HG03460 (cell line): ENCODE results near the gene PHOX2B.
"Not testable (repeated sequence)": the region's sequence is repeated elsewhere in the genome, so short reads cannot be mapped to it uniquely, and the experiment has no call there.

Source experiments
- ATAC-seq: cut with Tn5 transposase; IDR thresholded peaks from one replicate; pipeline ENCODE4 v1.9.1; 2021; ENCODE audit not compliant: unreplicated experiment

The PHOX2B gene

DNA sequence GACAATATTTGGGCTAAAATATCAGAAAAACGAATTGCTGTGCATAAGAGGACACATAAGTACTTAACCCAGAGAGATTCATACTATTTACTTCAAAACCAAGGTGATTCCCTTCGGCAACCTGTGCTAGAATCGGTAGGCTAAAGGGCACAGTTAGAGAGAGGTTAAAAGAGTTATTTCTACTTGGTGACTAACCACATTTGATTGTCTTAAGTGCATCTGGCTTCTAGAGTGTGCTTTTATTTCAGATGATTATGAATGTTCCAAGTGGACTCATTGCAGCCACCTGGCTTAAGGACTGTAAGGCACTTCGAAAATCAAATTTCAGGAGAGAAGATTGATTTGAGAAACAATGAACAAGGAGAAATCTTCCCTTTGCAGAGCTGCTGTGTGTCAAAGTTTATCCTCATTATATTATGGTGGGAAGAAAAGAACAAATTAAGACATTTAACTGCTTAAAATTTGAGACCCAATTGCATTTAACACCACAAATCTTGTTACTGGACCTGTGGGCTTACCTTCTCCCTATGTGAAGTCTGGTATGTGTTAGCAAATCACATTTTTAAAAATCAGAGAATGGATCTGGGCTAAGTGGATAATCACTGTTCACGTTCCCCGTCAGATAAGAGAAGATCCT is 34.0 kb downstream of the PHOX2B start:
- ATAC-seq: no peak

DNA sequence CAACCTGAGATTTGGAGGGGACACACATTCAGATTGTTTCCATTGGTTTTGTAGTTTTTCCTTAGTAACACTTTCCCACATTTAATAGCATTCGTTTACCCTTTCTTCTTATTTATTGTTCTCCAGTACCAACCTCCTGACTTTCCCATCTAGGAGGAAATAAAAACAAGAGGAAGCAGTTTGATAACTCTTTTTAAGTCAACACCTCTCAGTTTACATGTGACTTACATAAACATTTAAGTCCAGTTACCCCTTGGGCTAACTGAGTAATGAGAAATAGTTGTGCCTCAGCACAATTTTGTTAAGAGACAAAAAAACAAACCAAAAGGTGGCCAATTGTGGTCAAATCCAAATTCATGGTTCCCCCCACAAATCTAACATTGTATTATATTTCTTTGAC is 34.8 kb downstream of the PHOX2B start:
- no peak for ATAC-seq

DNA sequence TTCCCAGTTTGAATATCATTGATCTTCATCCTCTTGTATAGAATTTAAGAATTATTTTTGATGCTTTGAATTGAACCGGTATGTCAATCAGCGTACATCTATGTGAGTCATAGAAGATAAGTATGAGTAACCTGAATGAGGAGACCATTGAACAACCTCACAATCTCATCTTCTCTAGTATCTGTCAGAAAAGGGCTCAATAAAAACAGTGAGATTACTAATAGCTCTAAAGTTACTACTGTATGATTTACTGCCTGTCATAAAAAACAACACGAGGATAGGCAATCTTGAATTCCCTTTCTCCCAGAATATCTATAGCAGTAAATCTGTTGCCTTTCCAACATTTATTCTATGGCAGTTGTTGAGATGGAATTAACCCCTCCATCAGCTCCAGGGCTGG is 36.1 kb downstream of the PHOX2B start:
- no peak for ATAC-seq

DNA sequence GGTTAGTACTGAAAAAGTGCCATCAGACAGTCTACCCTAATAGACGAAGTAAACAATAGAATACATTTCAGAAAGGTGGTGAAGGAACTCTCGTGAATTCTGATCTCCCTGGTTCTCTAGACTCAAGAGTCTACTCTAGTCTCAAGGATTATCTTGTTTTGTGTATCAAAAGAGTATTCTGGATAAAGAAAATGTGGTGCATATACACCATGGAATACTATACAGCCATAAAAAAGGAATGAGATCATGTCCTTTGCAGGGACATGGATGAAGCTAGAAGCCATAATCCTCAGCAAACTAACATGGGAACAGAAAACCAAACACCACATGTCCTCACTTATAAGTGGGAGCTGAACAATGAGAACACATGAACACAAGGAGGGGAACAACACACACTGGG is 36.9 kb downstream of the PHOX2B start:
- not testable (repeated sequence) for ATAC-seq

DNA sequence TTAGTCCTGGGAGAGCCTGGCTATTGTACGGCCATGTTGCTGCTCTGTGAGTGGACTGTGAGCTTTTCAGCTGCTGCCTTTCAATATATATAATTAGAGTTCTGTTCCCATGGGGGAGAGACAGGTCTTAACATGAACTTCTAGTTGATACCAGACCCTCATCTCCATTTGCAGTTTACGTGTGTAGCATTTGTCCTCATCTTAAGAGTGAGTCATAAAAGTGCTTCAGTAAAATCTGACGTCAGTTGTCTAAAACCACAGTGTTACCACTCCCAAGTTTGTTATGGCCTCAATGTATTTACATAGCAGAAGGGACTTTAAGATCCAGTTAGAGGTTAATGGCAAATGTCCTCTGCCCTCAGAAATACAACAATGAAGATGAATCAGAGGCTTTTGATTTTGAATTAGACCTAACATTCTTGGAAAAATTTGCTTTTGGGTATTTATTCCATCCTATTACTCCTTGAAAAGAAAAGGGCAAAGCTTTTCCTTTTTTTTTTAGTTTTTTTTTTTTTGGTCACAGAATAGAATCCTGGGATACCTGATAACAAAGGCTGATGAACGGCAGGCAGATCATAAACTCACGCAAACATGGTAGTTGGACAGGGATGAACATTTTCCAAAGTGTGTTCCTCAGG is 38.6 kb downstream of the PHOX2B start:
- no peak for ATAC-seq

DNA sequence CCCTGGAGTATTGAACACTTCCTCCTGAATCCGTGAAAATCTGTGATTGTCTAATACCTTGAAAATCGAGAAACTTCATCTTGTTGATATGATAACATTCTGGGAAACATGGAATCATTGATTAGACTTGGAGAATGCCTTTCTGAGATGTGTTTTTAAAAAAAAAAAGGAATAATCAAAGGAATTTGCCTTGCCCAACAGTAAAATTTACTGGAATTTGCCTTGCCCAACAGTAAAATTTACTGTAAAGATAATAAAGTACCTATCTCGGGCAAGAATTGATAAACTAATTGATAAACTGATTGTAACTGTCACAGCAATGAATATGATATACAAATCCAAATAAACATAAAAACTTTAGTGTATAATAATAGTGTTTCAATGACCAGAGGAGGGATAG is 44.7 kb downstream of the PHOX2B start:
- no peak for ATAC-seq

DNA sequence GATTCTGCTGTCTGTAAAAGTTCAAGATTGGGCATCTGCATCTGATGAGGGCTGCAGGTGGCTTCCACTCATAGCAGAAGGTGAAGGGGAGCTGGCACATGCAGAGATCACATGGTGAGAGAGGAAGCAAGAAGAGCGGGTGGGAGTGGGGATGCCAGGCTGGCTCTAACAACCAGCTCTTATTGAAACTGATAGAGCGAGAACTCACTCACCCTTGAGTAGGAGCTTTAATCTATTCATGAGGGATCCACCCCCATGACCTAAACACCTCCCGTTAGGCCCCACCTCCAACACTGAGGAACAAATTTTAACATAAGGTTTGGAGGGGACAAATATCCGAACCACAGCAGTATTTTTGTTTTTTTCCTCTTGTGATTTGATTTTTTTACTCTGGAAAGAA is 45.8 kb downstream of the PHOX2B start:
- no peak for ATAC-seq

DNA sequence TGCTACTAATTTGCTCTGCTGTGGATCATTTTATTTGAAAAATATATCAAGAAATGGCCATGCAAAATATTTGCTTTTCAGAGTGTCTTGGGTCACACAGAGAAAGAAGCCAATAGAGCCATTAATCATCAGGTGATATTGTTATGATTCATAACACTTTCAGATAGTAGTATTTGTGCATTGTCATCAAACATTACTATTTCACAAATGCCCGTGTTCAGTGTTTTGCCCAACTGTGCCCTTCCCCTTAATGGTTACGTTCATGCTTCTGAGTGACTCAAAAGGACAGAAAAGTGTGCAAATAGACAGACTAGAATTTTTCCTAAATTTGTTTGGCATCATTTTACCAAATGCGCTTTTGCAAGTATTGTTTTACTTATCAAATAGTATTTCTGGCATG is 46.5 kb downstream of the PHOX2B start:
- ATAC-seq: no peak

DNA sequence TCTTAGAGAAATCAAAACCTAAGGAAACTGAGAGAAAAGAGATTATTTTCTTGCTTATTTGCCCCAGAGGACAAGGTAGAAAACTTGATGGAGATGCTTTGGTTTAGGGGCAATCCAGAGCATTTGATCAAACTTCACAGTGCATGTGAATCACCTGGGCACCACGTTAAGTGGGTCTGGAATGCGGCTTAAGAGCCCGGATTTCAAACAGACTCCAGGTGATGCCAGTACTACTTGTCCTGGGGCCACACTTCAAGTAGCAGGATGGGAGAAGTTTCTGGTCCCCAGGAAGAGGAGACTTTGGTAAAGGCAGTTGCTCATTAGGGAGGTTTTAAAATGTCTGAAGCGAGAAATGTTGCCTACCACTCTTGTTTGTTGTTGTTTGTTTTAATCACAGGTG is 51.8 kb downstream of the PHOX2B start:
- ATAC-seq: no peak

DNA sequence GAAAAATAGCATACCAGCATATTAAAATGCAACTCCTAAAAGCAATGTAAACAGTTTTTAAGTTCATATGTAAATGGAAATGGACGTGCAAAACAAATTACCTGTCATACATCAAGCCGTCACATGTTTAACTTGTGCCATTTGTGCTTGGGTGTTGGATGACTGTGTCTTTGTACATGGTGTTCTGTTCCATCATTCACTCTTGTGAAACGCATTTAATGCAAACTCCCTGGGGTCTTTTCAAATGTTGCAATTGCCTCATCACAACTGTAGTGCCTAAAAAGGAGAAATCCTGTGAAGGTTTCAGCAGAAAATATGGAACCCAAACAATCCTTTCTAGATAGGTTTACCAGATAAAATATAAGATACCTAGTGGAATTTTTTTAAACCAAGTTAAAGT is 52.4 kb downstream of the PHOX2B start:
- ATAC-seq: no peak
